OCI-LY3 (cell line): ENCODE data around the gene RUBCN.
"Not testable (repeated sequence)": the region's sequence is repeated elsewhere in the genome, so short reads cannot be mapped to it uniquely, and the experiment has no call there.

ENCODE experiments used
- EZH2phosphoT487 ChIP-seq: fragments of 200-600 bp; shearing (Covaris generic); IDR thresholded peaks from 2 replicates; pipeline ENCODE4 v1.6.1; 2018; ENCODE audit warnings: antibody characterized with exemption, mixed run types, low read depth
- TF ChIP-seq, protein P1 (sequence below): fragments of 200-600, 300-600 bp; sonication (generic); IDR thresholded peaks from 2 replicates; pipeline ENCODE4 v1.5.1; 2014; ENCODE audit warnings: antibody characterized with exemption, low read length, low read depth

DNA sequence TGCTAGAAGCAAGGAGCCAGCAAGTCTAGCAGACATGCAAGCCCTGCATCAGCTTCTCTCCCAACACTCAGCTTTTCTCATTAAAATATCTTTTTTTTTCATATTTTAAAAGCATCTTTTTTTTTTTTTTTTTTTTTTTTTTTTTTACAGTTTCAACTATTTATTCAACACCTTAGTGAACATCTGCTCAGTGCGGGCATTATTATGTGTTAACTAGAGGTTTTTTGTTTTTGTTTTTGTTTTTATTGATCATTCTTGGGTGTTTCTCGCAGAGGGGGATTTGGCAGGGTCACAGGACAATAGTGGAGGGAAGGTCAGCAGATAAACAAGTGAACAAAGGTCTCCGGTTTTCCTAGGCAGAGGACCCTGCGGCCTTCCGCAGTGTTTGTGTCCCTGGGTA is 5.9 kb downstream of the RUBCN start:
- TF ChIP-seq, protein P1, sequence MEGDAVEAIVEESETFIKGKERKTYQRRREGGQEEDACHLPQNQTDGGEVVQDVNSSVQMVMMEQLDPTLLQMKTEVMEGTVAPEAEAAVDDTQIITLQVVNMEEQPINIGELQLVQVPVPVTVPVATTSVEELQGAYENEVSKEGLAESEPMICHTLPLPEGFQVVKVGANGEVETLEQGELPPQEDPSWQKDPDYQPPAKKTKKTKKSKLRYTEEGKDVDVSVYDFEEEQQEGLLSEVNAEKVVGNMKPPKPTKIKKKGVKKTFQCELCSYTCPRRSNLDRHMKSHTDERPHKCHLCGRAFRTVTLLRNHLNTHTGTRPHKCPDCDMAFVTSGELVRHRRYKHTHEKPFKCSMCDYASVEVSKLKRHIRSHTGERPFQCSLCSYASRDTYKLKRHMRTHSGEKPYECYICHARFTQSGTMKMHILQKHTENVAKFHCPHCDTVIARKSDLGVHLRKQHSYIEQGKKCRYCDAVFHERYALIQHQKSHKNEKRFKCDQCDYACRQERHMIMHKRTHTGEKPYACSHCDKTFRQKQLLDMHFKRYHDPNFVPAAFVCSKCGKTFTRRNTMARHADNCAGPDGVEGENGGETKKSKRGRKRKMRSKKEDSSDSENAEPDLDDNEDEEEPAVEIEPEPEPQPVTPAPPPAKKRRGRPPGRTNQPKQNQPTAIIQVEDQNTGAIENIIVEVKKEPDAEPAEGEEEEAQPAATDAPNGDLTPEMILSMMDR, result not testable (repeated sequence)
- not testable (repeated sequence) for TF ChIP-seq EZH2phosphoT487
